Endothelial cell of umbilical vein (primary cell): ENCODE results near the gene ATG101. TPM values are rescaled to one million over a fixed set of nuclear protein-coding genes. Genes with fewer than 3 reads are reported as not detected.

ENCODE experiments used
- BruUV-seq: library from RNA; stranded (reverse); fragments of 400-500 nt; replicated peaks from 2 replicates; lab custom pipeline; 2021; lab: Mats Ljungman, UMichigan
- CTCF ChIA-PET: fragments of 300-600, 350-600 bp; sonication (Branson Sonifier 250); formaldehyde crosslinking; loops from one replicate; lab custom pipeline; 2021; ENCODE audit warnings: antibody characterized with exemption, inconsistent platforms; lab: Charles Lee
- POLR2A ChIA-PET: fragments of 300-600, 350-600 bp; sonication (Branson Sonifier 250); formaldehyde crosslinking; loops from one replicate; lab custom pipeline; 2021; ENCODE audit warnings: antibody characterized with exemption, inconsistent platforms; lab: Charles Lee
- DNase-seq: peaks from one replicate; pipeline ENCODE4 v3.0.0-alpha.2; 2011; ENCODE audit warnings: low read depth, low spot score
- FAIRE-seq: peaks from 2 replicates; lab custom pipeline; 2011; peaks lifted over from hg19 to GRCh38; lab: Jason Lieb, UNC
- H2AFZ ChIP-seq: 2 replicates; pipeline ENCODE4 v1.6.0; 2012; ENCODE audit warnings: low read depth, low read length, control low read depth, inconsistent platforms
- H3K27ac ChIP-seq: 2 replicates; pipeline ENCODE4 v1.5.1; 2011; ENCODE audit warnings: low read depth, mild to moderate bottlenecking, control low read depth, low read length, moderate library complexity; ENCODE audit not compliant: insufficient read depth
- H3K27me3 ChIP-seq, 2 experiments: 2 replicates each; pipeline versions ENCODE4 v1.6.0 to v1.6.1; 2011; ENCODE audit warnings: low read length in 2 of 2, mixed read lengths in 1 of 2; ENCODE audit not compliant: control insufficient read depth in 2 of 2, insufficient read depth in 2 of 2
- H3K36me3 ChIP-seq, 2 experiments: 2 replicates in 1 of 2; 3 replicates in 1 of 2; pipeline ENCODE4 v1.5.1; 2011; ENCODE audit warnings: low read length in 2 of 2, mild to moderate bottlenecking in 1 of 2, moderate library complexity in 1 of 2; ENCODE audit not compliant: control insufficient read depth in 2 of 2, insufficient read depth in 2 of 2; ENCODE audit errors: extremely low read depth in 1 of 2
- H3K4me1 ChIP-seq: 3 replicates; pipeline ENCODE4 v1.5.1; 2011; ENCODE audit warnings: mild to moderate bottlenecking, low read length; ENCODE audit not compliant: control insufficient read depth, insufficient read depth; ENCODE audit errors: extremely low read depth
- H3K4me2 ChIP-seq: 2 replicates; pipeline ENCODE4 v1.6.1; 2011; ENCODE audit warnings: low read length, control low read depth, mixed read lengths; ENCODE audit not compliant: insufficient read depth
- H3K4me3 ChIP-seq, 3 experiments: fragments of 200-600 bp in 1 of 3; sonication (generic), shearing (Covaris generic) in 1 of 3; replicated peaks in 1 of 3; 2 replicates each; pipeline ENCODE4 v1.5.1; 2011 to 2016; ENCODE audit warnings: control low read depth in 3 of 3, low read length in 3 of 3, mild to moderate bottlenecking in 2 of 3, inconsistent platforms in 1 of 3, low read depth in 1 of 3, moderate library complexity in 1 of 3; ENCODE audit not compliant: insufficient read depth in 1 of 3
- H3K79me2 ChIP-seq: 2 replicates; pipeline ENCODE4 v1.6.0; 2012; ENCODE audit warnings: low read length, inconsistent platforms; ENCODE audit not compliant: control insufficient read depth, insufficient read depth
- H3K9ac ChIP-seq: replicated peaks from 2 replicates; pipeline ENCODE3; 2011; ENCODE audit warnings: low read length, control low read depth; ENCODE audit not compliant: insufficient read depth; ENCODE audit errors: extremely low read depth
- H3K9me1 ChIP-seq: replicated peaks from 3 replicates; pipeline ENCODE4 v1.6.0; 2011; ENCODE audit warnings: mild to moderate bottlenecking, low read length; ENCODE audit not compliant: control insufficient read depth, insufficient read depth; ENCODE audit errors: extremely low read depth
- H3K9me3 ChIP-seq: replicated peaks from 2 replicates; pipeline ENCODE4 v1.5.1; 2012; ENCODE audit warnings: low read length, inconsistent platforms; ENCODE audit not compliant: control insufficient read depth, insufficient read depth
- H4K20me1 ChIP-seq: replicated peaks from 2 replicates; pipeline ENCODE3; 2011; ENCODE audit warnings: mild to moderate bottlenecking, low read length; ENCODE audit not compliant: control insufficient read depth, insufficient read depth; ENCODE audit errors: extremely low read depth
- EZH2 ChIP-seq: IDR thresholded peaks from 2 replicates; pipeline ENCODE4 v1.6.1; 2012; ENCODE audit warnings: borderline replicate concordance, low read depth, mild to moderate bottlenecking, moderate library complexity, low read length, inconsistent platforms; ENCODE audit not compliant: severe bottlenecking
- FOS ChIP-seq: IDR thresholded peaks from 2 replicates; pipeline ENCODE4 v1.6.1; 2011; ENCODE audit warnings: mild to moderate bottlenecking, low read length, moderate library complexity, borderline replicate concordance; ENCODE audit not compliant: insufficient read depth
- GATA2 ChIP-seq: IDR thresholded peaks from 2 replicates; pipeline ENCODE4 v1.7.0; 2011; ENCODE audit warnings: low read depth, mild to moderate bottlenecking, moderate library complexity, mixed read lengths, low read length; ENCODE audit not compliant: insufficient read length, insufficient read depth
- JUN ChIP-seq: IDR thresholded peaks from 2 replicates; pipeline ENCODE4 v1.6.1; 2011; ENCODE audit warnings: borderline replicate concordance, low read depth; ENCODE audit not compliant: insufficient read length, insufficient read depth
- MYC ChIP-seq: IDR thresholded peaks from one replicate; pipeline ENCODE4 v1.6.1; 2011; ENCODE audit warnings: mild to moderate bottlenecking, low read depth, low read length
- POLR2A ChIP-seq: IDR thresholded peaks from 2 replicates; pipeline ENCODE4 v1.6.1; 2012; ENCODE audit warnings: low read depth, mild to moderate bottlenecking, control low read depth, low read length
- POLR2AphosphoS5 ChIP-seq: IDR thresholded peaks from 2 replicates; pipeline ENCODE4 v1.6.1; 2012; ENCODE audit warnings: low read depth, mild to moderate bottlenecking, control low read depth, low read length, moderate library complexity; ENCODE audit not compliant: insufficient read depth
- dilution Hi-C: fragments of 300-500 bp; cut with MboI; formaldehyde crosslinking; loops from one replicate; pipeline ENCODE4 v1.15.0; 2019; ENCODE audit warnings: low sequenced_read_pairs; ENCODE audit not compliant: extremely low pct_ligation_motif_present
- intact Hi-C: fragments of 100-400 bp; cut with micrococcal nuclease; formaldehyde crosslinking; loops from one replicate; pipeline ENCODE4 v1.10.0; 2022
- polyA plus RNA-seq, 4 experiments: library from polyadenylated mRNA; depleted of rRNA in 3 of 4; stranded (reverse) in 3 of 4; unstranded in 1 of 4; fragments of >200 nt; gene quantifications; 2 replicates each; pipeline versions ENCODE4 v1.2.1 to v1.2.3, GENCODE V29; 2011 to 2012; ENCODE audit warnings: missing spikeins in 1 of 4
- total RNA-seq: library from RNA; stranded (reverse); gene quantifications from 2 replicates; pipeline ENCODE4 v1.2.3, GENCODE V29; 2021
- TF ChIP-seq, protein P1 (sequence below): IDR thresholded peaks from 2 replicates; pipeline ENCODE4 v1.6.1; 2011; ENCODE audit not compliant: insufficient read depth, insufficient read length
- TF ChIP-seq, protein P2 (sequence below), 2 donors: IDR thresholded peaks; 1 replicate in 1 of 2; 2 replicates in 1 of 2; pipeline ENCODE4 v1.5.1; 2011; ENCODE audit warnings: low read length in 2 of 2, mild to moderate bottlenecking in 2 of 2, moderate library complexity in 2 of 2, control low read depth in 1 of 2, inconsistent platforms in 1 of 2, low read depth in 1 of 2; ENCODE audit not compliant: insufficient read depth in 1 of 2; ENCODE audit errors: extremely low read depth in 1 of 2

ATG101 gene
- total and polyA plus RNA-seq, 2 donors (not counting 3 experiments of a cell fraction or from before 2014, with no cell fraction given): 41.6 to 78.4 TPM

DNA sequence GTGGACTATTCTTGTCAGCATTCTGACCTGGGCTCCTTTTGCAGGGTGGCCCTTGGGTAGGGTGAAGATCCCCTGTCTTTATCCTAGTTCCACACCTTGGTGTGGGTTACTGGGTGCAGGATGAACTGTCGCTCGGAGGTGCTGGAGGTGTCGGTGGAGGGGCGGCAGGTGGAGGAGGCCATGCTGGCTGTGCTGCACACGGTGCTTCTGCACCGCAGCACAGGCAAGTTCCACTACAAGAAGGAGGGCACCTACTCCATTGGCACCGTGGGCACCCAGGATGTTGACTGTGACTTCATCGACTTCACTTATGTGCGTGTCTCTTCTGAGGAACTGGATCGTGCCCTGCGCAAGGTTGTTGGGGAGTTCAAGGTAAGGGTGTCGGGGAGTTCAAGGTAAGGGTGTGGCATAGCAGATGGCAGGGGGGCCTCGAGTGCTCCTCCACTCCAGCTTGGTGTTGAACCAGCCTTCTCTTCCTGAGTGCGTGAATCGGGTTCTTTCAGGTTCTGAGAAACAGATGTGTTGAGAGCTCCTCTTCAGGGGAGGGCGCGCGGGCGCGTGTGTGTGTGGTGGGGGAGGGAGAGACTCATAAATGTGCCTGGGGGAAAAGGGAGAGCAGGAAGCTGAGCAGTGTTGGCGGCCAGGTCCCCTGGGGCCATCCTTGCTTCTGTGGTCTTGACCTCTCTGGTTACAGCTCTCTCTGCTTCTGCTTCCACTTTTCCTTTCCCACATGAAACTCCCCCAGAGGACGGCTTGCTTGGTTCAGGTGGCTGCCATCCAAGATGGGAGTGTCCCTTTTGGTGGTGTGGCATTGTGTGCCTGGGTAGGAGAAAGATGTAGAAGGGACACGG, 4.0 kb downstream of the ATG101 start:
- Histone ChIP-seq H4K20me1 (no peaks in the 10 kb centered on the region), H3K9ac (no peak overlapping the region), H3K27me3 (no peaks in the 10 kb centered on the region), H3K4me1 (peaks cover 12% of the 10 kb centered on the region), H2AFZ (no peak overlapping the region), H3K27ac (no peak overlapping the region), H3K36me3 (peaks cover 15 to 24% of the 10 kb centered on the region in 2 experiments), H3K4me3 (no peak overlapping the region), H3K79me2 (peaks cover 45% of the 10 kb centered on the region), H3K4me2 (no peak overlapping the region), H3K9me3 (no peaks in the 10 kb centered on the region), H3K9me1 (no peaks in the 10 kb centered on the region)
- DNase-seq (no peak), FAIRE-seq (no peak)
- no TSS peak for BruUV-seq
- dilution Hi-C loops: no loop called here
- TF ChIP-seq, protein P1, sequence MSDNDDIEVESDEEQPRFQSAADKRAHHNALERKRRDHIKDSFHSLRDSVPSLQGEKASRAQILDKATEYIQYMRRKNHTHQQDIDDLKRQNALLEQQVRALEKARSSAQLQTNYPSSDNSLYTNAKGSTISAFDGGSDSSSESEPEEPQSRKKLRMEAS: no peak
- TF ChIP-seq POLR2A (no peak), MYC (no peak), GATA2 (no peak), JUN (no peak), POLR2AphosphoS5 (no peak), EZH2 (no peak), FOS (no peak)
- TF ChIP-seq, protein P2, sequence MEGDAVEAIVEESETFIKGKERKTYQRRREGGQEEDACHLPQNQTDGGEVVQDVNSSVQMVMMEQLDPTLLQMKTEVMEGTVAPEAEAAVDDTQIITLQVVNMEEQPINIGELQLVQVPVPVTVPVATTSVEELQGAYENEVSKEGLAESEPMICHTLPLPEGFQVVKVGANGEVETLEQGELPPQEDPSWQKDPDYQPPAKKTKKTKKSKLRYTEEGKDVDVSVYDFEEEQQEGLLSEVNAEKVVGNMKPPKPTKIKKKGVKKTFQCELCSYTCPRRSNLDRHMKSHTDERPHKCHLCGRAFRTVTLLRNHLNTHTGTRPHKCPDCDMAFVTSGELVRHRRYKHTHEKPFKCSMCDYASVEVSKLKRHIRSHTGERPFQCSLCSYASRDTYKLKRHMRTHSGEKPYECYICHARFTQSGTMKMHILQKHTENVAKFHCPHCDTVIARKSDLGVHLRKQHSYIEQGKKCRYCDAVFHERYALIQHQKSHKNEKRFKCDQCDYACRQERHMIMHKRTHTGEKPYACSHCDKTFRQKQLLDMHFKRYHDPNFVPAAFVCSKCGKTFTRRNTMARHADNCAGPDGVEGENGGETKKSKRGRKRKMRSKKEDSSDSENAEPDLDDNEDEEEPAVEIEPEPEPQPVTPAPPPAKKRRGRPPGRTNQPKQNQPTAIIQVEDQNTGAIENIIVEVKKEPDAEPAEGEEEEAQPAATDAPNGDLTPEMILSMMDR (IDR thresholded peaks at IDR 0.05; ENCODE audit: extremely low read depth in 1 of 2, insufficient read depth in 1 of 2, low read depth in 1 of 2, low read length in 2 of 2): no peak
- intact Hi-C loops: no loop called here
- CTCF ChIA-PET: interaction anchor here (0.8 to 2.5 kb wide), 4 partner anchors 8 to 49 kb away, joined by 3 to 10 read pairs (median 4); no protein-coding TSS in a partner anchor
- POLR2A ChIA-PET: no interaction called here
